ENCODE results near the gene GPR39.

The GPR39 gene

DNA sequence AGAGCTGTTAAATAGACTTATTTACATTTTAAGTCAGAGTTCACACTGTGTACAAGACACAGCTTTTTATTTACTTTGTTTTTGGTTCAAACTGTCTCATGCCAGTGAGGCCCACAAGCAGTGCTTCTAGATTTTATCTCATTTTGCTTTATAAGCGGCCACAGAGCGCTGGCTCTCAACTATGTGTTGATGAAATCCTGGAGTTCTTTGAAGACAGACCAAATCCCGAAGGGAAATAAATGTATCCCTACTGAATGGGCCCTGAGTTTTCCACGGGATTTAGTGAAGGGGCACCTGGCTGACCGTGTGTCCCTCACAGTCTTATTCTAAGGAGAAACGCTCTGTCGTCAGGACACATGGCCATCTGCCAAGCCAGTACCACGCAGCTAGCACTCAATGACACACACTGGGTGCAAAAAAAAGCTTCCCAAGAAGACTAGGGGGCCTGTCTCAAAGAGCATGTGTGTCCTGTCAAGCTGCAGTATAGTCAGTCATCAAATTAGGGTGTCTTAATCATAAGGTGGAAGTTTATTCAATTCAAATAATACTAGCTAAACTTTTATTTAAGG is 230.0 kb downstream of the GPR39 start:
- DNase-seq: no peak

DNA sequence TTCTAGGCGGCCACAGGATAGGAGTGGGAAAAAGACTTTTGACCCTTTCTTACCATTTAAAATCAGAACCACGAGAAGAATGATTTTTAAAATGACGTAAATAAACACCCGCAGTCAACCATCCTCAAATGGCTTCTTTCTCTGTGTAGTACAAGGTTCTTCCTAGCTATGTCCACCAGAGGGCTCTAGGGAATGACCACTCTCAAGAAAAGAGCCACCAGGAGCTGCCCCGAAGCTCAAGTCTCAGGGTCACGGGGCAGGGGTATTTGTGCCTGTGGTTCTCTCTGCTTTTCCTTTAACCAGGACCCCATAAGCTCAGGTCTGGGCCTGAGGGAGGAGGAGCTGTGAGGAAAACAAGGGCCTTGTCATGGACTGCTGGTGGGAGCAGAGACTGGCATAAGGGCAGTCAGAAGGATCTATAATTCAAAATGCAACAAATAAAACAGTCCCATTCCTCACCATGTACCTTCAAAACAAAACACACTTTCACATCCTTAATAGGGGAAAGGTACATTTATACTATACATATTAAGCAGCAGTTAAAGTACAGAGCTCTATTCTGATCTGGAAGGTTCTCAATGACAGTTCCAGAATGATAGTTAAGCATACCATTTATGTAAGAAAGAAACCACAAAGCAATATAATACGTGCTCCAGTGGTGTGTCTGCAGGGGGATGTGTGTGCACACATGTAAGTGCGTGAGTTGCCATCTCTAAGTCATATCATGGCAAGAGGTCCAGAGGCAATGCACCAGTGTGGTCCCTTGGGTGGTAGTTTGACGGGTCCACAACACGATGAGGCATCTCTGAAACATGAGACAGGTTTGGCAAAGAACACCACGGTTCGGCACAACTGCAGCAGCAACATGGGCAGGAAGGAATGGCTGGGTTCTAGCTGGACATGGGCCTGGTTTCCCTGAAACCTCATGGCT is 234.8 kb downstream of the GPR39 start:
- DNase-seq: no peak

DNA sequence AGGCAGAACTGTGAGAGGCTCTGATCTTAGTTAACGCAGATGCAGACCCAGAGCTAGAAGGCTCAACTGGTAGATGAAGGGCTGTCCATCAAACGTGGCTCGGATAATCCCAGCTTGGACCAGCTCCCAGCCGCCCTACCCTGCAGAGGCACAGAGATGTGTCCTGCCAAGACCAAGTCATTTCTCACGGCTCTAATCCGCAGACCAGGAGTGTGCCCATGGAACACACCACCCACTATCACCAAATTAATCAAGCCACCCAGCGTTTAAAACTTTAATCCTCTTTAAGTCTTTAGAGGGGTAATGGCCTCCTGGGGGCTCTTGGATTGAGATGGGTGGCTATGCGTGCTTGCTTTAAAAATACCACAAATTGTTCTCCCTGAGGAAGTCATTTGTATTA is 235.9 kb downstream of the GPR39 start:
- DNase-seq: no peak

DNA sequence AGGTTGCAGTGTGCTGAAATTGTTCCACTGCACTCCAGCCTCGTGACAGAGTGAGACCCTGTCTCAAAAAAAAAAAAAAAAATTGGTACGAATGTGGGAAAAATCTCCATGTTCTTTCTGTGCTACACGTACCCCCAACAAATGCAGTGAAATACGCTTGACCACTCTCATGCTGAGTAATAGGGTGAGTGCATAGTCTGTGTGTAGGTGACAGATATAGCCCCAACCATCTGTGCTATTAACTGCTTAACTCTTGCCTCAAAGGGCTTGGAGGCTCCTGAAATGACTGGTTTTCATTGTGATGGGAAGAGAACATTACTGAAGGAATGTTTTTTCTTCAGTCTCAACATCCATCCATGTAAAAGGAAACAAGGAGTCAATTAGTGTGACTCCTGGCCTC is 237.7 kb downstream of the GPR39 start:
- DNase-seq: no peak

DNA sequence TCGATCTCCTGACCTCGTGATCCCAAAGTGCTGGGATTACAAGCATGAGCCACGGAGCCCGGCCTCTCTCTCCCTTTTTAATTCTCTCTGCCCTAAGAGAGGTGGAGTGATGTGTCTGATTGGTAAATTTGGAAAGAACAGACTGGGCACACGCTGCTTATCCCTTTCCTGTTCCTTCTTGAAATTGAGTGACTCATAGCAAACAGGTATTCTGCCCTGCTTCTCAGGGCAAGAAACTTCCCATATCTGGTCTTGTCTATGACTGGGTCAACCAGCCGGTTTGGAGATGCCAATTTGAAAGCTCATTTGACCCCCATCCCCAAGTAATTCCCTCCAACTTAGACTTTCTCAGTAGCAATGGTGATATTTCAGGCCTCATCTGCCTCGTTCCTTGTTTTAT is 238.4 kb downstream of the GPR39 start:
- no peak for DNase-seq

DNA sequence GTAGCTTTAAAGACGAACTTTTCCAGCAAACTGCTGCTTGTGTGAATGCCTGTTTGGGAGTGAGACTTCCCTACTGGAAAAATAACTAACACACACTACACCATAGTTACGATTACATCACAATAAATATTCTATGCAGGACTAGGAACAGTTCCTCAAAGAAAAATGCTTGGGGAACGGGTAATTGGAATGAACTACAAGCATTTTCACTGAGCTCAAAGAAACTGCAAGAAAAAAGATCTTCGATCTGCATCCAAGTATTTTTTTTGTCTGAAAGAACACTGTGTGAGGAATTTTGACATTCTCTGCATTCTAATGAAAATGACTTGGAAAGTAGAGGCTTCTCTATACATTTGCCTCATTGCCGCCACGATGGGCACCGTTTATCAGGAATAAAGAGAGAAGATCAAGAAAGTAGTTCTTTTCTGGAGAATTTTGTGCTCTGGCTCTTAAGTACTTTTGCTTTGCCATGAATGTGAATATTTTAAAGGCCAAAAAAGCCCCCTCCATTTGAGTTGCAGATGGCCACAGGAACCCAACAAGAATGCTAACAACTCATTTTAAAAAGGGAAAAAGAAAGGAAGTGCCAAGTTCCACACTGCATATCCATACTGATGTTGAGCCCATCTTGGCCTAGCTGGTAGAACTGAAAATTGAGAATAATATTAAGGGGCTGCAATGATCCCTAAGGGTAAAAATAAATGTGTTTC is 239.8 kb downstream of the GPR39 start:
- no peak for DNase-seq

DNA sequence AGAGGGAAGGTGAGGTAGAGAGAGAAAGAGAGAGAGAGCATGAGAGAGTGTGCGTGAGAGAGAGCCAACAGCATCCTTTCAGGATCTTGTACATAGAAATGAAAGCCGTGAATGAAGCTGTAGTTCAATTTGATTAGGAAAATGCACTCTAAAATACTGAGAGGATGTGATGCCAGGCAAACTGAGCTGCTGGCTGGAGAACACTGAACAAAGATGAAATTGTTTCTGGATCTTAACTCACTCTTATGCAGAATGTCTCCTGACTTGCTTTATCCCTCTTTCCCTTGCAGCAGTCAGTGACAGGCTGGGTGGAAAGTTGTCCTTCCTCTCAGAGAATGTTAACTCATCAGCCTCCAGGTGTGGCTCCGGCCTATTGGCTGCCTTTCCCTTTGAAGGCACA is 242.7 kb downstream of the GPR39 start:
- no peak for DNase-seq

DNA sequence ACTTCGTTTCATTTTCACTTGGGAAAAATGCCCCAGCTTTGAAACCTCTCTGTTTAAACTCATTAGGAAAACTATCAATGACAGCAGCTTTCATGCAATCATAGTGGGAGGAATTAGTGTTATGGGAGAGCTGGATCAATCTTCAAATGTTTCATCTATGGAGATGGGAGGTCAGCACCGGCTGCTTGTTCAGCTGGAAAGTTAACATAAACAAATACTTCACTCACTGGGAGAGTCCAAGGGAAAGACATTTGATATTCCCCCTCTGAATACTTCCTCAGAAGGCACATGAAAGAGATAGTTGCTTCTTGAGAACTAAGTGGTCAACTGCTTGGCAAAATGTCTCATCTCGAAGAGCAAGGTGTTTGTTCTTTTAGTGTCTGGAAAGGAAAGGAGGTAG is 246.1 kb downstream of the GPR39 start:
- DNase-seq: no peak

DNA sequence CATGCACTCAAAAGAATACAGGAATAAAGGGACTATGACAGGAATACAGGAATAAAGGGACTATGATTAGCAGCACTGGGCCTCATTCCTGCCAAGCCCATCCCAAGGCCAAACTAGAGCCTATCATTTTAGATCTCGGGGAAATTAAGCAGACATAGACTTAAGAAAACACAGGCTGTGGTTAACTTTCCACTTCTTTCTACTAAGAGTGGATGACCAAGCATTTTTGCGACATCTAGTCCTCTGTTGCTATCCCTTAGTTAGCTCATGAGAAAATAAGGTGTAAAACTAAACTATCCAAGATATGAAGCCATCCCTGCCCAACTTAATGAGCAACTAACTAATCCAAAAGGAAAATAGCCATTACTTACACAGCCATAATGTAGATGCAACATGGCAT is 247.5 kb downstream of the GPR39 start:
- DNase-seq: no peak

DNA sequence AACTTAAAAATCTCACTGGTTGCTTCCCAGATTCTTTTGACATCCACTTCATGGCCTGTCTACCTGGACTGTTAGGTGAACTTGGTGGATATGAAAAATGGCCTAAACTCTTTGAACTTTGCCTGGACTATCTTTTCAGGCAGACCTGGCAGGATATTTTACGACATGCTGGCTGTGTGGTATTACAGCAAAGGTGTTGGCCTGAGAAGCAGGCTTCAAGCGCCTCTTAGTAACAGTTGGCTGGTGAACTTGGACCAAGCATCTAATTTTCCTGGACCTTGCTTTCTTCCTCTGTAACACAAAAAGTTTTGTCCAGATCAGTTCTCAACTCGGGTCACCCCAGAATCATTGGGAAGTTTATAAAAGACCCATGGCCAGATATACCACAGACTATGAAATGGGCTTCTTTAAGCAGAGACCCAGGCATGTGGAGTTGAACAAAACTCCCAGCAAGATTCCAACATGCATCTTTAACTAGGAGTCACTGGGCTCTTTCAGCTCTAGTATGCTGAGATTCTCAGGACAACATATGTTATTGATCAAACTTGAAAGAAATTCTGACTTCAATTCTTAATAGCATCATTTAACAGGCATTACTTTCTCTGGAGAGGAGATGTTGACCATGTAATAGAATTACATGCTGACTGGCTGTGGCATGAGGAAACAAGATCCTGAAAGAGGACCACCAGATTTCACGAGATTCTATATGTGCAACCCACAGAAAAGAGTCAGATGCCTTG is 249.0 kb downstream of the GPR39 start:
- no peak for DNase-seq

DNA sequence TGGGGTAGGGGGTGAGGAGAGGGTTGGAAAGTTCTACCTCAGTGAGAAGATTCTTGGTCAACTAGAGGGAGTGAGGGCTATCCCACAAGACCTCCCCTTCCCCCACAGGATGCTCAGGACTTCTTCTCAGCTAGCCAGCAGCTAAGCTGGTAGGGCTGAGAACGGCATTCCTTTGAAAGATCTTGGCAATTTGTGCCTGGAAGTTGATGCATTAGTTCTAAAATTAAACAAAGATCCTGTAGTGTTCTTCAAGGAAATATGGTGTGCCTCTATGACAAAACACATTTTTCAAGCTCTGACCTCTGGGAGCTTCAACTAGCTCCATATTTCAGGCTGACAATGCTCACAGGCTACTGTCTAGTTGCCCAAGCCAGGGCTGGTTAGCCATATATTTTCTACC is 251.1 kb downstream of the GPR39 start:
- DNase-seq: no peak

DNA sequence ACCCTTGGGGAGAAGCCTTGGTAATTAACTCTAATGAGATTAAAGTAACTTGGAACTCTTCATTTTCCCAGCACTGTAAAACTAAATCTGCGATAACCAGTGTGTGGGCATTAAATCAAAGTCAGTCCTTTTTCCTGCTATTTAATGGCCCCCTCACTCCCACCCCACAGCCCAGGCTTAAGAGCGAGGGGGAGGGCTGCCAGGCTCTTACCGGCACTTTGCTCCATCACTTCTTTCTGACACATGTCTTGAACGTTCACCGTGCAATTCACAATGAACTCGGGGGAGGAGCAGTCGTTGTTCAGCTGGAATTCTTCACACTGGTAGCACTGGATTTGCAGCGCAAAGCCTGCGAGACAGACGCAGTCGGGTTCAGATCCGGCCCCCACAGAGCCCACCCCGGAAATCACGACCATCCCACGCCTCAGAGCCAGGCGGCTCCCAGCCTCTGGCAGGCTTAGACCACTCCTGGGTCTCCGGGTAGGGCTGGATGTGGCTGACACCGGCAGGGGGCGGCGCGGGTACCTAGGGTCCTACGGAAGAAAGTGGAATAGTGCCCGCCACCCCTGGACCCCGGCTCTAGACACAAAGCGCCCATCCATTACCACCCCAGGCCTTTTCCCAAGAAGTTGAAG is 251.7 kb downstream of the GPR39 start:
- no peak for DNase-seq

DNA sequence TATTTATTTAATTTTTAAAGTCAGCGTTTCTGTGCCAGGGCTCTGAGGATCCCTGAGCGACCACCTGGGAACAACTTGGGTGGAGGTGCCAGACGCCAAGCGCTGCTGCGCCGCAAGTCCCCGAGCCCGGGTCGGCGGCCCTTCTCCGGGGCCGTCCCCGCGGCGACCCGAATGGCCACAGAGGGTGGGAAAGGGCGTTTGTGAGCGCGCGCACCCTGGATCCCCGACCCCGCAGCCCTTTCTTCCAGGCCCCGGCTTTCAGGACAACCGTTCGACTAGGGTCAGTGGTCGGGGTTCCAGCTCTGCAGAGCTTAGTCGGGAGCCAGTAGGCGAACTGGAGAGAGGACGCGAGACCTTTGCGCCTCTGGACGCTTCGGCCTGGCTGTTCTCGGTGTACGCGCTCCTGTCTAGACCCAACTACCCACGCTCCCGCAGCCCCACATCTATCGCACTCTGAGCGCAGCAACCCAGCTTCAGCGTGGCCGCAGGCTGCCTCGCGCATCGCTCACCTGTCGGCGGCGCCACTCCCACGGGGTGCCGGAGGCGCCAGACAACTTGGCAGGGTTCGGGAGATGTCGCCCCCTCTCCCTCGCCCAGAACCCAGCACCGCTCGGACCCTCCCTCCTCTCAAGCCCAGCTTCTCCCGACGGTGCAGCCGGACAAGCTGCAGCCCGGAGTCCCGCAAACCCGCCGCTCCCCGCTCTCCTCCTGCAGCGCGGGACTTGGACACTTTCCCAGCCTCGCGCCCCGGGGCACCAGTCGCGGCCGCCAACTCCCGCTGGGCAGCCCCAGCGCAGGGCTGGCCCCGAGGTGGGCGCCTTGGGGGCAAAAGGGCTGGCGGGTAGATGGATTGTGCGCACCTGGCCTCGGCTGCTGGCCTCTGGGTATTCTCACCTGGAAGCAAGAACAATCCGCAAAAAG is 252.6 kb downstream of the GPR39 start:
- no peak for DNase-seq

DNA sequence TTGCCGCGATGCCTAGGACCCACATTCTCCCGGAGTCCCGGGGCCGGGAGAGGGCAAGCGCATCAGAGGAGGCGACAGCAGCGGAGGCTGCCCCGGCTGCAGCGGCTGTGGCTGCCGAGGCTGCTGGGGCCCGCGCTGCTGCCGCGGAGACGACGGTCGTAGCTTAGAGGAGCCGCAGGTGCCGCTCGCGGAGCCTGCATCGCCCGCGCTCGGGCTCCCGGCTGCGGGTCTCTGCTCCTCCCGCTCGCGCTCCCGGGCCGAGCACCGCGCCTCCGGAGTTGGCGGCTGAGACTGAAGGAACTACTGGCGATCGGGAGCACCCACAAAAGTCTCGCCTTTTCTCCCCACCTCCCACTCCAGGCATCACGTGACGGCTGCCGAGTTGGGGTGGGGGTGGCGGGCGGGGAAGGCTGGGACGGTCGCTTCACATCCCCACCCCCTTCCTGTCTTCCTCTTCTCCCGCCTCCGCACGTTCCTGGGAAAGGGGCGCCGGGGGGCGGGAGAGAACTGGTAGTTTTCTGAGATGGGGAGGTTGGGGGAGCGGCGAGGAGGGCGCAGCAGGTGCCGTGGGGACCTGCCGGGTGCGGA is 253.4 kb downstream of the GPR39 start, which contains the start of gene LYPD1:
Gene LYPD1 (minus strand): TSS at position 298 of the 588 bp plus-strand sequence. CDS start 273 bp downstream, at position 25.
- no peak for DNase-seq

DNA sequence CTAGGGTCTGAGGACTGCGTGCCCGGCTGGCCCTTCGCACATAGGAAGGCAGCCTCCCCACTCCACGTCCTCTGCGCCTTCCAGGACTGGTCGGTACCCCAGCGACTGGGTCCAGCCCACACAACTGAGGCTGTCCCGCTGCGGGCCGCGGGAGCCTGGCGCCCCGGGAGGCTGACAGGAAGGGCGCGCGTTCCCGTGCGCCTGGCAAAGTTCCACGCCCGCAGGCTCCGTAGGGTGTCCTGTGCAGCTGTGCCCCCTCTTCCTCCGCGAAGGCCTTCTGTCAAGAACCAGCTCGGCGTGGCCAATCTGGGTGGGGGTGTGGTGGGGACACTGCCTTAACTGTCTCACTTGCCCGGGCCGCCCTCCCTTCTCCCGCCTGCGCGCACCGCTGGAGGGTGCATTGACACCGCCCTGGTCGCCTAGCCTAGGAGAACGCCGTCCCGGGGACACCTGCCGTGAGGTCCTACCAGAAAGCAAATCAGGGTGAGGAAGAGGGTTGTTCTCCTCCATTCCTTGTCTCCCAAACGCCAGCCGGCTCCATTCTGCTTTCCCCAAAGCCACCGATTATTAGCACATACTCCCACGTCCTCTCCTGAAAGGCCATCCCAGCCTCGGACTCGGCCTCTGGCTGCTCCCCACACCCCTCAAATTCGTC is 254.0 kb downstream of the GPR39 start:
- no peak for DNase-seq

DNA sequence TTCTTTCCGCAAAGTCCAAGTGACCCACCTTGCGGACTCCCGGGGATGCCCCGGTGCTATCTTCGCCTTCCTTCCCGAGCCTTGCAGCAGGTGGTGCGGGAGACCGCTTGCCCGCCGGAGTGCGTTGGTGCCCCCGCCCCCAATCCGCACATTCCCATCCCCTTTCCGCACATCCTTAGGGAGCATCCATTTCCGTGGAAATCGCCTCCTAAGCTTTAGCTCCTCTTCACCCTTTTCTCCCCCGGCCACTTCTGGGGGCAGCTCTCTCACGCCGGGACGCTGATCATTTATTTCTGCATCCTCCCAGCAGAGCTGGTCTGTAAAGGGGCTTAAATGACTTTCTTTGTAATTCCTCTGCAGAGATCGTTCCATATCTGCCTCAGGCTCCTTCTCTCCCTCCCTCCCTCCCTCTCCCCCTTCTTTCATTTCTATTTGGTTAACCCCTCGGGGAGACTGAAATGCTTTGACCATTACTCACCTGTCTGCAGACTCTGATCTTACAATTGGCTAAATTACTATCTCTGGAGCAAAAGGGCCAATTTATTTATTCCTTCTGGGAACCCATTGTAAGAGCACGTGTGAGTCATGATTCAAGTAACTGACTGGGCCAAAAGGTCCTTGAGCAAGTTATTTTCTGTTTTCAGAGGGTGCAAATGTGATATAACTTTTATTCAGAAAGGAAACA is 254.7 kb downstream of the GPR39 start:
- no peak for DNase-seq

DNA sequence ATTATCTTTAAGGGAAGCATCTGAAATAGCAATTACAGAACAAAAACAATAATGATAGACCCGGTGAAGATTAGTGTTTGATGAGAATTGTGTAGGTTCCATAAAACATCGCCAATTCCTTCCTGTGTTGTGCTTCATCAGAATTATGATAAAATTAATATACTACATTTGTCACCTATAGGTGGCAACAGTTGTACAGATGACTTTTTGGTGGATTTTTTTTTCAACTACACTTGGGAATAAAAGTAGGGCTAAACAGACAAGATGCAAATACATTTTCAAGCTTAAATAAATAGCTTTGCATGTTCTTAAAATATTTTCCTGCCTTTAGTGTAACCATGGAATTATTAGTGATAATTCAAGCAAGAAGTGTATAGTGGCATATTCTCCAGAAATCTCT is 260.4 kb downstream of the GPR39 start:
- no peak for DNase-seq

DNA sequence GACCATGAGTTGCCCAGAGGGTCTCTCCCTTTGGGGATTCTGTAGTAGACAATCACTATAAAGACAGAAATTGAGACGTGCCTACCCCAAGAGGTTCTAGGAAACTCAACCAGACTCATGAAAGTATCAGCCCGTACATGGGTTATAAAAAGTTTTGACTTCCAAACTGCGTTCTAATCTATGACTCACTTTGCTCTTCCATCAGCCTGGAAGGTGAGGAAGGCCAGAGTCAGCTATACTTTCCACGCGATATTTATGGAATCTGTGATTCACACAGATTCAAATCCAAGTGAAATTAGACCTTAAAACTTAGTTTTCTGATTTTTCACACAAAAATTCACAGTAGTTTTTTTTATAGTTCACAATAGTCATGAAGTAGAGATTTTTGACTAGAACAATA is 261.1 kb downstream of the GPR39 start:
- no peak for DNase-seq

DNA sequence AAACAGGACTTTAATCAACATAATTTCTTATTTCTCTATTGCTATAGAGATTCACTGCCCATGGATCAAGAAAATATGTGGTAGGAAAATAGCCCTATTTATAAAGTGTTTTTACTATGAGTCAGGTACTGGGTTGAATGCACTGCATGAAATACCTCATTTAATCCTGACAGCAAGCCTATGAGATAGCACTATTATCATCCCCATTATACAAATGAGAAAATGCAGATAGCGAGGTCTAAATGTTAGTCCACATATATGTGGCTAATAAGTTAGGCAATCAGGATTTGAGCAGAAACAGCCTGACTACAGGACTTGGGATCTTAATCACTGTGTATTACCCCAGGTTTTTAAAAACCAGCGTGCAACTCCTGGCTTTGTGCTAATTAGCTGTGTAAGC is 261.9 kb downstream of the GPR39 start:
- no peak for DNase-seq

DNA sequence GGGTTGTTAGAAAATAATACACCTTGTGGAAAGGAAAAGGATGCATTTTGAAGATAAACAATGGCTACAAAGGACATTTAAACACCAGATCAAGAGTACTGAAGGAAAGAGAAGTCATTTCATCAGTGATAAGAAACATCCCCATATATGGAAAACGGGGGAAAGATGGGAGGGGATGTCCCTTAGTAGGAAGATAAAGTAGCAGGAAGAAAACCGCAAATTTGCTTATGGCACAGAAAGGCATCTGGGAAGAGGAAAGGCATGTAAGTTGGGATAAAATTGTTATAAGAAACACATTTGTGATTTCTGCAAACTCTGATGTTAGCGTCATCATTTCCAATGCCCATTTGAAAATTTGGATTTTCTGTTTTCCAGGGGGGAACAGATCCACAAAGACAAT is 263.9 kb downstream of the GPR39 start:
- no peak for DNase-seq
